ENCODE data around the gene PSMD8. TPM values are rescaled to one million over a fixed set of nuclear protein-coding genes. Genes with fewer than 3 reads are reported as not detected.
A peak's percentile ranks its signal among the peaks of the same experiment; 100 is the strongest.

PSMD8 gene
- total RNA-seq, 4 donors from 2014 or later = 28.1 to 171 (median 78.5) TPM

GRCh38 chr19:38392707-38393308, 18.4 kb downstream of the PSMD8 start:
- WGBS, 2 donors (ENCODE audit: low coverage in 1 of 2) = 48 to 54% methylated on average over 4 to 6 of the region's 6 CpGs
- intact Hi-C loops (cut with DNase I; ENCODE audit: low total_unique reads) = no loop called here

DNA sequence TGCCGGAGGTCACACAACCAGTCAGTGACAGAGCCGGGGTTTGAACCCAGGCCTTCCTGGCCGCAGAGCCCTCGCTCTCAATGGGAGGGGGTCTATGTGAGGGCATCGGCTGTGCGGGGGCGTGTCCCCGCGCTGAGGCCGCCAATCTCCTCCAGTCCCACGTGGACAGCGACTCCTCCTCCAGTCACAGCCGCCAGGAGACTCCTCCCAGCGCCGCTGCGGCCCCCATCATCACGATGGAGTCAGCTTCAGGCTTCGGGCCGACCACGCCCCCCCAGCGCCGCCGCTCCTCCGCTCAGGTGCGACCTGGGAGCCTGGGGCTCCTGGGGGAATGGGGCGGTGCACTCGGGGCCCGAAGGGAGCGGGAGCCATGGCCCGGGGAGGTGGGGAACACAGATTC, 20.1 kb downstream of the PSMD8 start:
- Histone ChIP-seq H3K4me3 (peak overlapping the region in 1 of 4 donors; percentile 3), H3K27ac (no peak overlapping the region), H3K27me3 (peaks cover 74% of the 10 kb centered on the region), H3K36me3 (no peaks in the 10 kb centered on the region), H3K4me1 (peaks cover 0 to 5% (median 2%) of the 10 kb centered on the region in 4 donors), H3K9me3 (no peaks in the 10 kb centered on the region)
- 13% methylated on average over 30 of the region's 30 CpGs; no CpG with 5 or more reads in 1 of the 2 donors for WGBS, 2 donors (ENCODE audit: low coverage in 1 of 2)
- TF ChIP-seq POLR2A (IDR thresholded peaks at IDR 0.05) (no peak), EP300 (IDR thresholded peaks at IDR 0.05; ENCODE audit: low read depth) (no peak), CTCF (IDR thresholded peaks at IDR 0.05) (no peak), POLR2AphosphoS5 (IDR thresholded peaks at IDR 0.05) (no peak)
- DNase-seq = no peak
- in situ Hi-C loops (cut with MboI; ENCODE audit: low pct_ligation_motif_present in 1 of 4, low pct_unique_long_range_greater_than_20kb in 1 of 4, low sequenced_read_pairs in 3 of 4) (no loop called here), intact Hi-C loops (cut with DNase I; ENCODE audit: low total_unique reads) (no loop called here)

More at GRCh38 chr19:38392707-38393308, 18.4 kb downstream of the PSMD8 start:
- Histone ChIP-seq H3K4me3 (no peak overlapping the region), H3K27ac (no peak overlapping the region), H3K36me3 (no peaks in the 10 kb centered on the region), H3K4me1 (peaks cover 0 to 21% (median 19%) of the 10 kb centered on the region in 4 donors), H3K9me3 (no peaks in the 10 kb centered on the region), H3K27me3 (peaks cover 74% of the 10 kb centered on the region)
- in situ Hi-C loops (cut with MboI; ENCODE audit: low pct_ligation_motif_present in 1 of 4, low pct_unique_long_range_greater_than_20kb in 1 of 4, low sequenced_read_pairs in 3 of 4) = no loop called here
- DNase-seq = no peak
- TF ChIP-seq POLR2AphosphoS5 (IDR thresholded peaks at IDR 0.05) (no peak), CTCF (IDR thresholded peaks at IDR 0.05) (no peak), EP300 (IDR thresholded peaks at IDR 0.05; ENCODE audit: low read depth) (no peak), POLR2A (IDR thresholded peaks at IDR 0.05) (no peak)

DNA sequence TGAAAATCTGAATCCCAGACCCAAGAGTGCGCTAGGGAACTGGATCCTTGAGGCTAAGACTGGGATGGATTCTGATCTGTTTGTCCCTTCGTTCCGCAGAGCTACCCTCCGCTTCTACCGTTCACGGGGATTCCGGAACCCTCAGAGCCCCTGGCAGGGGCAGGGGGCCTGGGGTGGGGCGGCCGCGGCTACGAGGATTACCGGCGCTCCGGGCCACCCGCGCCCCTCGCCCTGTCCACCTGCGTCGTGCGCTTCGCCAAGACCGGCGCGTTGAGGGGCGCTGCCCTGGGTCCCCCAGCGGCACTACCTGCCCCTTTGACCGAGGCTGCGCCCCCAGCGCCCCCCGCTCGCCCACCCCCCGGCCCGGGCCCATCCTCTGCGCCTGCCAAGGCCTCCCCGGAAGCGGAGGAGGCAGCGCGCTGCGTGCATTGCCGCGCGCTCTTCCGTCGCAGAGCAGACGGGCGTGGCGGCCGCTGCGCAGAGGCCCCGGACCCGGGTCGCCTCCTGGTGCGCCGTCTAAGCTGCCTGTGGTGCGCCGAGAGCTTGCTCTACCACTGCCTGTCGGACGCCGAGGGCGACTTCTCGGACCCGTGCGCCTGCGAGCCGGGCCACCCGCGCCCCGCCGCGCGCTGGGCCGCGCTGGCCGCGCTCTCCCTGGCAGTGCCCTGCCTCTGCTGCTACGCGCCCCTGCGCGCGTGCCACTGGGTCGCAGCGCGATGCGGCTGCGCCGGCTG, 21.2 kb downstream of the PSMD8 start:
- peaks cover 0 to 5% (median 2%) of the 10 kb centered on the region in 4 donors for H3K4me1 ChIP-seq
- 28% methylated on average over 47 of the region's 86 CpGs; no CpG with 5 or more reads in 1 of the 2 donors for WGBS, 2 donors (ENCODE audit: low coverage in 1 of 2)
- no peak for DNase-seq
- intact Hi-C loops (cut with DNase I; ENCODE audit: low total_unique reads) = no loop called here
- in situ Hi-C loops (cut with MboI; ENCODE audit: low pct_ligation_motif_present in 1 of 4, low pct_unique_long_range_greater_than_20kb in 1 of 4, low sequenced_read_pairs in 3 of 4) = no loop called here
- H3K36me3 ChIP-seq = no peaks in the 10 kb centered on the region
- TF ChIP-seq POLR2AphosphoS5 (IDR thresholded peaks at IDR 0.05) (no peak), CTCF (IDR thresholded peaks at IDR 0.05) (no peak), POLR2A (IDR thresholded peaks at IDR 0.05) (no peak), EP300 (IDR thresholded peaks at IDR 0.05; ENCODE audit: low read depth) (no peak)
- peak overlapping the region in 2 of 4 donors; percentile 17 to 35 for H3K4me3 ChIP-seq
- no peak overlapping the region for H3K27ac ChIP-seq
- no peaks in the 10 kb centered on the region for H3K9me3 ChIP-seq
- H3K27me3 ChIP-seq = peaks cover 77% of the 10 kb centered on the region

DNA sequence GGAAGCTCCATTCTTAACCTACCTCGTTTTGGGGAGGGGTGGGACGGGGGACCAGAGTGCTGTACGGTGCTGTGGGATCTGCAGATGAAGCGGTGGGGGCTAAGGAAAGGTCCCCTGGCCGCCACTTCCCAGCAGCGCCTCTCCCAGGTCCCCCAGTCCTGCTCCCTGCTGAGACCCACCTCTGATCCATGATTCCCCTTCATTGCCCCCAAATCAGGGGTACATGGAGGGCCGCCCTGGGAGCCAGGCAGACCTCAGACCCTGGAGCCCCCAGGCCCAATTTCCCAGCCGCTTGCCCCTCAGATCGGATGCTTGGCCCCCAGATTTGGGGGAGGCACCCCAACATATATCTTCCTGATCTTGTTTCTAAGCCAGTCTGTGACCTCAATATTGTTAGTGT, 24.7 kb downstream of the PSMD8 start:
- DNase-seq = no peak
- intact Hi-C loops (cut with DNase I; ENCODE audit: low total_unique reads) = no loop called here
- Histone ChIP-seq H3K9me3 (no peaks in the 10 kb centered on the region), H3K27me3 (peaks cover 76% of the 10 kb centered on the region), H3K4me3 (no peak overlapping the region), H3K27ac (no peak overlapping the region), H3K4me1 (peaks cover 0 to 16% (median 6%) of the 10 kb centered on the region in 4 donors), H3K36me3 (no peaks in the 10 kb centered on the region)
- TF ChIP-seq CTCF (IDR thresholded peaks at IDR 0.05) (no peak), EP300 (IDR thresholded peaks at IDR 0.05; ENCODE audit: low read depth) (no peak), POLR2AphosphoS5 (IDR thresholded peaks at IDR 0.05) (no peak), POLR2A (IDR thresholded peaks at IDR 0.05) (no peak)
- 62% methylated on average over 8 of the region's 9 CpGs; no CpG with 5 or more reads in 1 of the 2 donors for WGBS, 2 donors (ENCODE audit: low coverage in 1 of 2)
- in situ Hi-C loops (cut with MboI; ENCODE audit: low pct_ligation_motif_present in 1 of 4, low pct_unique_long_range_greater_than_20kb in 1 of 4, low sequenced_read_pairs in 3 of 4) = no loop called here

Data from transverse colon (tissue), 4 donors.